ENCODE results near the gene PTPRJ. TPM values are rescaled to one million over a fixed set of nuclear protein-coding genes. Genes with fewer than 3 reads are reported as not detected.

PTPRJ gene
- total RNA-seq, 2 donors from 2014 or later: 26.5 to 37.4 TPM

DNA sequence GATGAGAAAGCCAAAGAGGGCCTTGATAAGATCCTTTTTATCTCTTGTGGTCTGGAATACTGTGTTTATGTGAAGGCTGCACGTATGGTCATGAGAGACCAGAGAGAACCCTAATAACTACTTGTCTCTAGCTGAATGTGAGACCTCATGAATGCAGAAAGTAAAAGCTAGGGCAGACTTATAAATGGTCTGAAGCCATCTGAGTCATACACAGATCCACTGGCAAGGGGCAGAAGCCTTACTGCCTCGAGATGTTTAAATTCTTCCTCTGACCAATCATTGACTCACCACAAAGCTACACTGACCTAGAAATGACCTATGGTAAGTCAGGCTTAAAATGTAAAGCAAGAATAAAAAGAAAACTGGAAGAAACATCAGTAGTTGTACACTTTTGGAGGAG lies 213.5 kb downstream of the PTPRJ start:
- no peaks in the 10 kb centered on the region for H3K27me3 ChIP-seq (ENCODE audit: control insufficient read depth, insufficient read depth, low read length, poor library complexity, severe bottlenecking)
- WGBS, 2 experiments (ENCODE audit: insufficient coverage in 1 of 2, insufficient read length in 1 of 2): 76 to 83% methylated on average over 1 to 2 of the region's 2 CpGs
- no peak overlapping the region for H3K4me3 ChIP-seq (ENCODE audit: low read length)
- Mint-ChIP-seq H3K27me3 (ENCODE audit: insufficient read depth) (peaks cover 2% of the 10 kb centered on the region), H3K4me3 (no peak overlapping the region), H3K4me1 (no peaks in the 10 kb centered on the region), H3K9me3 (peaks cover 67% of the 10 kb centered on the region), H3K27ac (no peak overlapping the region), H3K36me3 (ENCODE audit: low read depth) (no peaks in the 10 kb centered on the region)
- no peak overlapping the region for H3K9ac ChIP-seq (ENCODE audit: extremely low read depth, low read length, poor library complexity, severe bottlenecking)
- TF ChIP-seq, protein P1, sequence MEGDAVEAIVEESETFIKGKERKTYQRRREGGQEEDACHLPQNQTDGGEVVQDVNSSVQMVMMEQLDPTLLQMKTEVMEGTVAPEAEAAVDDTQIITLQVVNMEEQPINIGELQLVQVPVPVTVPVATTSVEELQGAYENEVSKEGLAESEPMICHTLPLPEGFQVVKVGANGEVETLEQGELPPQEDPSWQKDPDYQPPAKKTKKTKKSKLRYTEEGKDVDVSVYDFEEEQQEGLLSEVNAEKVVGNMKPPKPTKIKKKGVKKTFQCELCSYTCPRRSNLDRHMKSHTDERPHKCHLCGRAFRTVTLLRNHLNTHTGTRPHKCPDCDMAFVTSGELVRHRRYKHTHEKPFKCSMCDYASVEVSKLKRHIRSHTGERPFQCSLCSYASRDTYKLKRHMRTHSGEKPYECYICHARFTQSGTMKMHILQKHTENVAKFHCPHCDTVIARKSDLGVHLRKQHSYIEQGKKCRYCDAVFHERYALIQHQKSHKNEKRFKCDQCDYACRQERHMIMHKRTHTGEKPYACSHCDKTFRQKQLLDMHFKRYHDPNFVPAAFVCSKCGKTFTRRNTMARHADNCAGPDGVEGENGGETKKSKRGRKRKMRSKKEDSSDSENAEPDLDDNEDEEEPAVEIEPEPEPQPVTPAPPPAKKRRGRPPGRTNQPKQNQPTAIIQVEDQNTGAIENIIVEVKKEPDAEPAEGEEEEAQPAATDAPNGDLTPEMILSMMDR (conservative IDR thresholded peaks at IDR 0.05): no peak
- H3K36me3 ChIP-seq (ENCODE audit: control insufficient read depth, insufficient read depth, low read length): no peaks in the 10 kb centered on the region
- H3K9me3 ChIP-seq (ENCODE audit: control insufficient read depth, low read length): peaks cover 31% of the 10 kb centered on the region
- H3K4me1 ChIP-seq (ENCODE audit: control insufficient read depth, insufficient read depth, low read length): no peaks in the 10 kb centered on the region
- no peak overlapping the region for H3K27ac ChIP-seq (ENCODE audit: low read depth, low read length)
- DNase-seq: no peak

DNA sequence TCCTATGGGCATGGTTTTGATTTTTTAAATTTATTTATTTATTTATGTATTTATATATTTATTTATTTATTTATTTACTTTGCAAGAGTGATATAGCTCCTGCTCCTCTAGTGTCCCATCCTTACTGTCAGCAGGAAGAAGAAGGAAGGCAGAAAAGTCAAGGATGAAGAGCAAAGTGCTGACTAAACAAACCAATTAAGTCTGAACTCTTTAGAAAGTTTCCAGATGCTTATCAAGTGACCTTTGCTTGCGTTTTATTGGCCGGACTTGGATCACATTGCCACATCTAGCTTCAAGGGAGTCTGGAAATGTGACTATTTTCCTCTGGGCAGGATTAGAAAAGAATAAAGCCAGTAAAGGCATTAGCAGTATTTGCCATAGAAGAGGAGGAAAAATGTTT lies 227.5 kb downstream of the PTPRJ start:
- TF ChIP-seq, protein P1 (conservative IDR thresholded peaks at IDR 0.05): no peak
- H3K27me3 ChIP-seq (ENCODE audit: control insufficient read depth, insufficient read depth, low read length, poor library complexity, severe bottlenecking): no peaks in the 10 kb centered on the region
- Mint-ChIP-seq H3K9me3 (peaks cover 11% of the 10 kb centered on the region), H3K4me1 (no peaks in the 10 kb centered on the region), H3K4me3 (no peak overlapping the region), H3K27ac (no peak overlapping the region), H3K36me3 (ENCODE audit: low read depth) (no peaks in the 10 kb centered on the region), H3K27me3 (ENCODE audit: insufficient read depth) (no peaks in the 10 kb centered on the region)
- H3K27ac ChIP-seq (ENCODE audit: low read depth, low read length): no peak overlapping the region
- H3K4me3 ChIP-seq (ENCODE audit: low read length): no peak overlapping the region
- no peaks in the 10 kb centered on the region for H3K4me1 ChIP-seq (ENCODE audit: control insufficient read depth, insufficient read depth, low read length)
- no peak overlapping the region for H3K9ac ChIP-seq (ENCODE audit: extremely low read depth, low read length, poor library complexity, severe bottlenecking)
- DNase-seq: no peak
- WGBS, 2 experiments (ENCODE audit: insufficient coverage in 1 of 2, insufficient read length in 1 of 2): 80 to 83% methylated on average over 1 to 2 of the region's 2 CpGs
- peaks cover 38% of the 10 kb centered on the region for H3K9me3 ChIP-seq (ENCODE audit: control insufficient read depth, low read length)
- no peaks in the 10 kb centered on the region for H3K36me3 ChIP-seq (ENCODE audit: control insufficient read depth, insufficient read depth, low read length)

DNA sequence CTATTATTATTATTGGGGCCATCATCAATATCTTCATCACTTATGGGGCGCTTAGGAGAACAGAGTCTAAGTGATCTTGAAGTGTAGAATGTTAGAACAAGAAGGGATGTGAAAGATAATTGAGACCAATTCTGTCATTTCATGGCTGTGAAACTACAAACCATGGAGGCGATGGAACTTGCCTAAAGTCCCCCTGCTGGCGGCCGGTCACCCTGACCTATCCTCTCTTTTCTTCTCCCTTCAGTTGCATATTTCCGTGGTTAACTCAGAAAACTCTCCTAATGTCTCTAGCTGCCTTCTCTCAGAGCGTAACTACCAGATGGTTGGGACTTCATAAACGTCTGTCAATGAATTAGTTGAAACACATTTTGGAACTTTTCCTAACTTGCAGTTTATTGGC lies 229.7 kb downstream of the PTPRJ start:
- H3K9me3 Mint-ChIP-seq: peaks cover 9% of the 10 kb centered on the region
- DNase-seq: peak; percentile 78
- peaks cover 40% of the 10 kb centered on the region for H3K9me3 ChIP-seq (ENCODE audit: control insufficient read depth, low read length)

More for the DNA sequence above, 229.7 kb downstream of the PTPRJ start:
- Histone ChIP-seq H3K4me3 (ENCODE audit: low read length) (no peak overlapping the region), H3K27me3 (ENCODE audit: control insufficient read depth, insufficient read depth, low read length, poor library complexity, severe bottlenecking) (no peaks in the 10 kb centered on the region), H3K27ac (ENCODE audit: low read depth, low read length) (no peak overlapping the region), H3K9ac (ENCODE audit: extremely low read depth, low read length, poor library complexity, severe bottlenecking) (no peak overlapping the region), H3K4me1 (ENCODE audit: control insufficient read depth, insufficient read depth, low read length) (no peaks in the 10 kb centered on the region), H3K36me3 (ENCODE audit: control insufficient read depth, insufficient read depth, low read length) (no peaks in the 10 kb centered on the region)
- H3K36me3 Mint-ChIP-seq (ENCODE audit: low read depth): no peaks in the 10 kb centered on the region
- no peak overlapping the region for H3K4me3 Mint-ChIP-seq
- H3K4me1 Mint-ChIP-seq: no peaks in the 10 kb centered on the region
- H3K27me3 Mint-ChIP-seq (ENCODE audit: insufficient read depth): no peaks in the 10 kb centered on the region
- H3K27ac Mint-ChIP-seq: no peak overlapping the region
- 27 to 55% methylated on average over 5 to 7 of the region's 7 CpGs for WGBS, 2 experiments (ENCODE audit: insufficient coverage in 1 of 2, insufficient read length in 1 of 2)
- TF ChIP-seq, protein P1 (conservative IDR thresholded peaks at IDR 0.05): peak; percentile 74

All from endodermal cell (in vitro differentiated cells).